ENCODE data around the gene DNAAF2. TPM values are rescaled to one million over a fixed set of nuclear protein-coding genes. Genes with fewer than 3 reads are reported as not detected.

The DNAAF2 gene
- total and polyA plus RNA-seq, 2 of the 13 experiments (the other 11 are each of a cell fraction or from before 2014, with no cell fraction given) = 6.1 to 13.6 TPM

DNA sequence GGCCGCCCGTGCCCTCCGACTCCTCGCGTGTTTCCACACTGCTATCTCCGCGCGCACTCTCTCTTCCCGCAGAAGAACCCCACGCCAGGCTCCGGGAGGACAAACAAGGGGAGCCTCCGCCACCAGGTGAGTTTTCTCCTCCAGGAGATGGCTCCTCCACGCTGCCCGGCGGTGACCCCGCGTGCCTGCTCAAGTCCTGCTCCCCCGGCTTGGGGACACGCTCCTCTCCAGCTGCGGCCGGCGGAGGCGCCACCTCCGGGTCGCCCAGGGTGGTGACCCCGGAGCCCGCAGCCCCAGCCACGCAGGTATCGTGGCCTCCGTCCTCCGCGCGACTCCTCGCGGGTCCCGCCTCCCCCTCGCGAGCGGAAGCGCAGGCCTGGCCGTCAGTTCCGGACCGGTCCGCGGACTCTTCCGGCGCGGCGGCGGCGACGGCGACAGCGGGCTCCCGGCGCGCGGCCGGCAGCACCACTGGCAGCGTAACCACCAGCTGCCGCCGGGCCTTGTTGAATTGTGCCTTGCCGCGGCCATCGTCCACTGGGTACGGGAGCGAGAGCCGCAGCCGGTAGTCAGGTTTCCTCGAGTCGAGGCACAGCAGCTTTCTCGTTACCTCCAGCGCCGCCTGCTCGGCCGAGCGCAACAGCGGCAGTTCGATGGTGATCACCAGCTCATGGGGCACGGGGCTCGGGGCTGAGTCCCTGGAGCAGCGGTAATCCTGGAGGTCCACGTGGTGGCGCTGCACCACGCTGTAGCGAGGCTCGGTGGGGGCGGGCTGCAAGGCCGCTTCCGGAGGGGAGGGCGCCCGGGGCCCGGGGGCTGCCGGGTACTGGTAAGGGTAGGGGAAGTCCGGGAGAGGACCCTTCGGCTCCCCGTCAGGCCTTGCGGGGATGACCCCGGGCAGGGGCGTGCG, 1.2 kb downstream of the DNAAF2 start (continued):
- TF ChIP-seq CHCHD3 (CRISPR knock-in tag; IDR thresholded peaks at IDR 0.05) (no peak), CREB1 (IDR thresholded peaks at IDR 0.05) (no peak; the same call in 1 of the 2 replicates), CREB1 (CRISPR knock-in tag; IDR thresholded peaks at IDR 0.05) (no peak), SNAPC2 (CRISPR knock-in tag; IDR thresholded peaks at IDR 0.05) (no peak; the same call in 1 of the 2 replicates), ZNF788 (CRISPR knock-in tag; IDR thresholded peaks at IDR 0.05; ENCODE audit: borderline replicate concordance) (no peak), ZNF576 (CRISPR knock-in tag; IDR thresholded peaks at IDR 0.05) (no peak), KDM4B (CRISPR knock-in tag; IDR thresholded peaks at IDR 0.05) (peak; percentile 73), MXI1 (IDR thresholded peaks at IDR 0.05; ENCODE audit: borderline replicate concordance, low read depth, low read length) (peak; percentile 76; the same call in 2 of the 3 replicates), ZNF253 (CRISPR knock-in tag; IDR thresholded peaks at IDR 0.05; ENCODE audit: borderline replicate concordance) (peak; percentile 86; the same call in 1 of the 2 replicates), ZBTB33 (CRISPR knock-in tag; IDR thresholded peaks at IDR 0.05) (0 out of 2 replicates have a peak, but pooled peaks have one; percentile 23)
- TF ChIP-seq, protein P1, sequence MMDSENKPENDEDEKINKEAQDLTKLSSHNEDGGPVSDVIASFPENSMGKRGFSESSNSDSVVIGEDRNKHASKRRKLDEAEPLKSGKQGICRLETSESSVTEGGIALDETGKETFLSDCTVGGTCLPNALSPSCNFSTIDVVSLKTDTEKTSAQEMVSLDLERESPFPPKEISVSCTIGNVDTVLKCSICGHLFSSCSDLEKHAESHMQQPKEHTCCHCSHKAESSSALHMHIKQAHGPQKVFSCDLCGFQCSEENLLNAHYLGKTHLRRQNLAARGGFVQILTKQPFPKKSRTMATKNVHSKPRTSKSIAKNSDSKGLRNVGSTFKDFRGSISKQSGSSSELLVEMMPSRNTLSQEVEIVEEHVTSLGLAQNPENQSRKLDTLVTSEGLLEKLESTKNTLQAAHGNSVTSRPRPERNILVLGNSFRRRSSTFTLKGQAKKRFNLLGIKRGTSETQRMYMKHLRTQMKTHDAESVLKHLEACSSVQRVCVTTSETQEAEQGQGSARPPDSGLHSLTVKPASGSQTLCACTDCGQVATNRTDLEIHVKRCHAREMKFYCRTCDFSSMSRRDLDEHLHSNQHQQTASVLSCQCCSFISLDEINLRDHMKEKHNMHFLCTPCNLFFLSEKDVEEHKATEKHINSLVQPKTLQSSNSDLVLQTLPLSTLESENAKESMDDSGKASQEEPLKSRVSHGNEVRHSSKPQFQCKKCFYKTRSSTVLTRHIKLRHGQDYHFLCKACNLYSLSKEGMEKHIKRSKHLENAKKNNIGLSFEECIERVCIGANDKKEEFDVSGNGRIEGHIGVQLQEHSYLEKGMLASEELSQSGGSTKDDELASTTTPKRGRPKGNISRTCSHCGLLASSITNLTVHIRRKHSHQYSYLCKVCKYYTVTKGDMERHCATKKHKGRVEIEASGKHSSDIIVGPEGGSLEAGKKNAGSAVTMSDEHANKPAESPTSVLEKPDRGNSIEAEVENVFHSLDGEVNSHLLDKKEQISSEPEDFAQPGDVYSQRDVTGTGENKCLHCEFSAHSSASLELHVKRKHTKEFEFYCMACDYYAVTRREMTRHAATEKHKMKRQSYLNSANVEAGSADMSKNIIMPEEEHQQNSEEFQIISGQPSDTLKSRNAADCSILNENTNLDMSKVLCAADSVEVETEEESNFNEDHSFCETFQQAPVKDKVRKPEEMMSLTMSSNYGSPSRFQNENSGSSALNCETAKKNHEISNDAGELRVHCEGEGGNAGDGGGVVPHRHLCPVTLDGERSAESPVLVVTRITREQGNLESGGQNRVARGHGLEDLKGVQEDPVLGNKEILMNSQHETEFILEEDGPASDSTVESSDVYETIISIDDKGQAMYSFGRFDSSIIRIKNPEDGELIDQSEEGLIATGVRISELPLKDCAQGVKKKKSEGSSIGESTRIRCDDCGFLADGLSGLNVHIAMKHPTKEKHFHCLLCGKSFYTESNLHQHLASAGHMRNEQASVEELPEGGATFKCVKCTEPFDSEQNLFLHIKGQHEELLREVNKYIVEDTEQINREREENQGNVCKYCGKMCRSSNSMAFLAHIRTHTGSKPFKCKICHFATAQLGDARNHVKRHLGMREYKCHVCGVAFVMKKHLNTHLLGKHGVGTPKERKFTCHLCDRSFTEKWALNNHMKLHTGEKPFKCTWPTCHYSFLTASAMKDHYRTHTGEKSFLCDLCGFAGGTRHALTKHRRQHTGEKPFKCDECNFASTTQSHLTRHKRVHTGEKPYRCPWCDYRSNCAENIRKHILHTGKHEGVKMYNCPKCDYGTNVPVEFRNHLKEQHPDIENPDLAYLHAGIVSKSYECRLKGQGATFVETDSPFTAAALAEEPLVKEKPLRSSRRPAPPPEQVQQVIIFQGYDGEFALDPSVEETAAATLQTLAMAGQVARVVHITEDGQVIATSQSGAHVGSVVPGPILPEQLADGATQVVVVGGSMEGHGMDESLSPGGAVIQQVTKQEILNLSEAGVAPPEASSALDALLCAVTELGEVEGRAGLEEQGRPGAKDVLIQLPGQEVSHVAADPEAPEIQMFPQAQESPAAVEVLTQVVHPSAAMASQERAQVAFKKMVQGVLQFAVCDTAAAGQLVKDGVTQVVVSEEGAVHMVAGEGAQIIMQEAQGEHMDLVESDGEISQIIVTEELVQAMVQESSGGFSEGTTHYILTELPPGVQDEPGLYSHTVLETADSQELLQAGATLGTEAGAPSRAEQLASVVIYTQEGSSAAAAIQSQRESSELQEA (CRISPR knock-in tag; IDR thresholded peaks at IDR 0.05; ENCODE audit: not compliant biosample characterization) = no peak
- TF ChIP-seq, protein P2, sequence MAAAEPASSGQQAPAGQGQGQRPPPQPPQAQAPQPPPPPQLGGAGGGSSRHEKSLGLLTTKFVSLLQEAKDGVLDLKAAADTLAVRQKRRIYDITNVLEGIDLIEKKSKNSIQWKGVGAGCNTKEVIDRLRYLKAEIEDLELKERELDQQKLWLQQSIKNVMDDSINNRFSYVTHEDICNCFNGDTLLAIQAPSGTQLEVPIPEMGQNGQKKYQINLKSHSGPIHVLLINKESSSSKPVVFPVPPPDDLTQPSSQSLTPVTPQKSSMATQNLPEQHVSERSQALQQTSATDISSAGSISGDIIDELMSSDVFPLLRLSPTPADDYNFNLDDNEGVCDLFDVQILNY (CRISPR knock-in tag; conservative IDR thresholded peaks at IDR 0.05) = peak; percentile 50; the same call in 1 of the 2 replicates
- TF ChIP-seq, protein P3, sequence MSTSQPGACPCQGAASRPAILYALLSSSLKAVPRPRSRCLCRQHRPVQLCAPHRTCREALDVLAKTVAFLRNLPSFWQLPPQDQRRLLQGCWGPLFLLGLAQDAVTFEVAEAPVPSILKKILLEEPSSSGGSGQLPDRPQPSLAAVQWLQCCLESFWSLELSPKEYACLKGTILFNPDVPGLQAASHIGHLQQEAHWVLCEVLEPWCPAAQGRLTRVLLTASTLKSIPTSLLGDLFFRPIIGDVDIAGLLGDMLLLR (CRISPR knock-in tag; IDR thresholded peaks at IDR 0.05) = peak; percentile 87
- TF ChIP-seq, protein P4, sequence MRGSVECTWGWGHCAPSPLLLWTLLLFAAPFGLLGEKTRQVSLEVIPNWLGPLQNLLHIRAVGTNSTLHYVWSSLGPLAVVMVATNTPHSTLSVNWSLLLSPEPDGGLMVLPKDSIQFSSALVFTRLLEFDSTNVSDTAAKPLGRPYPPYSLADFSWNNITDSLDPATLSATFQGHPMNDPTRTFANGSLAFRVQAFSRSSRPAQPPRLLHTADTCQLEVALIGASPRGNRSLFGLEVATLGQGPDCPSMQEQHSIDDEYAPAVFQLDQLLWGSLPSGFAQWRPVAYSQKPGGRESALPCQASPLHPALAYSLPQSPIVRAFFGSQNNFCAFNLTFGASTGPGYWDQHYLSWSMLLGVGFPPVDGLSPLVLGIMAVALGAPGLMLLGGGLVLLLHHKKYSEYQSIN (CRISPR knock-in tag; IDR thresholded peaks at IDR 0.05; ENCODE audit: borderline replicate concordance) = no peak; the same call in 1 of the 2 replicates
